ENCODE measurements around the gene TCF4.

- no peak for TF ChIP-seq HDGF (IDR thresholded peaks at IDR 0.05; ENCODE audit: borderline replicate concordance)
- TF ChIP-seq BHLHE40 (IDR thresholded peaks at IDR 0.05; ENCODE audit: borderline replicate concordance), result no peak
- no peak for TF ChIP-seq ELF4 (IDR thresholded peaks at IDR 0.05)
- TF ChIP-seq L3MBTL2 (conservative IDR thresholded peaks at IDR 0.05), result no peak
- TF ChIP-seq ZNF384 (IDR thresholded peaks at IDR 0.05), result no peak
- TF ChIP-seq SP1 (IDR thresholded peaks at IDR 0.05), result no peak
- no peak for TF ChIP-seq ARNT (IDR thresholded peaks at IDR 0.05)
- TF ChIP-seq TARDBP (IDR thresholded peaks at IDR 0.05), result no peak
- TF ChIP-seq FOXM1 (IDR thresholded peaks at IDR 0.05; ENCODE audit: borderline replicate concordance), result no peak
These were observed 101.1 kb downstream of the TCF4 start for GRCh38 chr18:55486936-55487335.

Measured in HEK293T (cell line).